Liver (tissue), 3 donors: Measurements from ENCODE around the gene HDHD3.

Experiments used
- CTCF ChIP-seq: fragments of 150-350 bp; IDR thresholded peaks from 2 replicates; pipeline ENCODE4 v1.5.1; 2017; ENCODE audit warnings: improper control_type of control experiment, low read depth, low read length; ENCODE audit not compliant: missing input control
- FOXA1 ChIP-seq: IDR thresholded peaks from 2 replicates; pipeline ENCODE4 v1.6.1; 2016; ENCODE audit warnings: antibody characterized with exemption
- FOXA2 ChIP-seq: IDR thresholded peaks from 2 replicates; pipeline ENCODE4 v1.6.1; 2016; ENCODE audit warnings: antibody characterized with exemption
- GABPA ChIP-seq, 2 donors: IDR thresholded peaks in 1 of 2; conservative IDR thresholded peaks in 1 of 2; 2 replicates each; pipeline ENCODE4 v1.6.1; 2016; ENCODE audit warnings: antibody characterized with exemption in 2 of 2, mild to moderate bottlenecking in 1 of 2, moderate library complexity in 1 of 2
- JUND ChIP-seq, 2 donors: IDR thresholded peaks; 2 replicates each; pipeline ENCODE4 v1.6.1; 2016; ENCODE audit warnings: antibody characterized with exemption in 2 of 2
- RAD21 ChIP-seq, 2 donors: IDR thresholded peaks; 2 replicates each; pipeline ENCODE4 v1.6.1; 2016; ENCODE audit warnings: antibody characterized with exemption in 2 of 2, mild to moderate bottlenecking in 2 of 2
- REST ChIP-seq: IDR thresholded peaks from 2 replicates; pipeline ENCODE4 v1.6.1; 2016; ENCODE audit warnings: antibody characterized with exemption, mild to moderate bottlenecking
- TAF1 ChIP-seq: conservative IDR thresholded peaks from 2 replicates; pipeline ENCODE4 v1.6.1; 2016; ENCODE audit warnings: antibody characterized with exemption, mild to moderate bottlenecking
- YY1 ChIP-seq: IDR thresholded peaks from 2 replicates; pipeline ENCODE4 v1.6.1; 2016; ENCODE audit warnings: antibody characterized with exemption, mild to moderate bottlenecking
- TF ChIP-seq, protein P1 (sequence below): IDR thresholded peaks from 2 replicates; pipeline ENCODE4 v1.6.1; 2016; ENCODE audit warnings: antibody characterized with exemption
- TF ChIP-seq, protein P2 (sequence below): IDR thresholded peaks from 2 replicates; pipeline ENCODE4 v1.6.1; 2016; ENCODE audit warnings: antibody characterized with exemption
- donor health status: healthy.
- donor health status: healthy.

GRCh38 chr9:113345190-113345589 lies 31.6 kb downstream of the HDHD3 start:
- TF ChIP-seq CTCF: no peak
- TF ChIP-seq, protein P1, sequence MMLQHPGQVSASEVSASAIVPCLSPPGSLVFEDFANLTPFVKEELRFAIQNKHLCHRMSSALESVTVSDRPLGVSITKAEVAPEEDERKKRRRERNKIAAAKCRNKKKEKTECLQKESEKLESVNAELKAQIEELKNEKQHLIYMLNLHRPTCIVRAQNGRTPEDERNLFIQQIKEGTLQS: no peak
- no peak for TF ChIP-seq JUND (IDR thresholded peaks at IDR 0.05)
- TF ChIP-seq TAF1: no peak
- TF ChIP-seq GABPA (IDR thresholded peaks at IDR 0.05 in 1 of 2, conservative IDR thresholded peaks at IDR 0.05 in 1 of 2): no peak
- no peak for TF ChIP-seq RAD21 (IDR thresholded peaks at IDR 0.05)
- TF ChIP-seq FOXA1: no peak
- TF ChIP-seq, protein P2, sequence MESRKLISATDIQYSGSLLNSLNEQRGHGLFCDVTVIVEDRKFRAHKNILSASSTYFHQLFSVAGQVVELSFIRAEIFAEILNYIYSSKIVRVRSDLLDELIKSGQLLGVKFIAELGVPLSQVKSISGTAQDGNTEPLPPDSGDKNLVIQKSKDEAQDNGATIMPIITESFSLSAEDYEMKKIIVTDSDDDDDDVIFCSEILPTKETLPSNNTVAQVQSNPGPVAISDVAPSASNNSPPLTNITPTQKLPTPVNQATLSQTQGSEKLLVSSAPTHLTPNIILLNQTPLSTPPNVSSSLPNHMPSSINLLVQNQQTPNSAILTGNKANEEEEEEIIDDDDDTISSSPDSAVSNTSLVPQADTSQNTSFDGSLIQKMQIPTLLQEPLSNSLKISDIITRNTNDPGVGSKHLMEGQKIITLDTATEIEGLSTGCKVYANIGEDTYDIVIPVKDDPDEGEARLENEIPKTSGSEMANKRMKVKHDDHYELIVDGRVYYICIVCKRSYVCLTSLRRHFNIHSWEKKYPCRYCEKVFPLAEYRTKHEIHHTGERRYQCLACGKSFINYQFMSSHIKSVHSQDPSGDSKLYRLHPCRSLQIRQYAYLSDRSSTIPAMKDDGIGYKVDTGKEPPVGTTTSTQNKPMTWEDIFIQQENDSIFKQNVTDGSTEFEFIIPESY: no peak
- TF ChIP-seq YY1: no peak
- TF ChIP-seq REST: no peak
- no peak for TF ChIP-seq FOXA2
